HepG2 (cell line): Measurements from ENCODE around the gene GNAZ. TPM values are rescaled to one million over a fixed set of nuclear protein-coding genes. Genes with fewer than 3 reads are reported as not detected.
A peak's percentile ranks its signal among the peaks of the same experiment; 100 is the strongest.

Experiments
- ASH2L ChIP-seq: fragments of 300-600, 200-600 bp; sonication (generic); IDR thresholded peaks from 2 replicates; pipeline ENCODE4 v1.7.0; 2017; ENCODE audit warnings: low read depth, mild to moderate bottlenecking, moderate library complexity, mixed read lengths, low read length; ENCODE audit not compliant: insufficient read length
- ETS1 ChIP-seq: sonication (generic); formaldehyde crosslinking; IDR thresholded peaks from 2 replicates; pipeline ENCODE4 v1.4.0; 2020; ENCODE audit warnings: missing genetic modification reagents
- KDM5B ChIP-seq: sonication (generic); formaldehyde crosslinking; IDR thresholded peaks from 2 replicates; pipeline ENCODE4 v1.4.0; 2020; ENCODE audit warnings: missing genetic modification reagents, mild to moderate bottlenecking, borderline replicate concordance
- MED13 ChIP-seq: sonication (generic); formaldehyde crosslinking; IDR thresholded peaks from 2 replicates; pipeline ENCODE4 v1.5.0; 2020; ENCODE audit warnings: missing genetic modification reagents
- NFRKB ChIP-seq: fragments of 450-650 bp; IDR thresholded peaks from 2 replicates; pipeline ENCODE4 v1.6.1; 2017
- NR2F6 ChIP-seq, 2 experiments: IDR thresholded peaks; 2 replicates each; pipeline ENCODE4 v1.6.1; 2016; ENCODE audit warnings: antibody characterized with exemption in 1 of 2, mild to moderate bottlenecking in 1 of 2
- NR3C1 ChIP-seq: sonication (generic); formaldehyde crosslinking; IDR thresholded peaks from 2 replicates; pipeline ENCODE4 v1.4.0; 2020; ENCODE audit warnings: missing genetic modification reagents
- XBP1 ChIP-seq: sonication (generic); formaldehyde crosslinking; IDR thresholded peaks from 2 replicates; pipeline ENCODE4 v1.5.0; 2020; ENCODE audit warnings: missing genetic modification reagents
- polyA plus RNA-seq, 8 experiments: library from polyadenylated mRNA; depleted of rRNA in 3 of 8; stranded (reverse) in 7 of 8; unstranded in 1 of 8; fragments of >200 nt; fragmentation: Illumina TruSeq in 4 of 8; extraction: Trizol in 4 of 8; gene quantifications; 2 replicates each; pipeline versions ENCODE4 v1.2.1 to v1.2.3, GENCODE V29; 2011 to 2016; ENCODE audit warnings: low read depth in 4 of 8, missing spikeins in 1 of 8, mixed read lengths in 1 of 8; ENCODE audit not compliant: insufficient read depth in 1 of 8
- total RNA-seq, 5 experiments: library from RNA; depleted of rRNA; stranded (reverse); fragments of >200 nt; fragmentation: Illumina TruSeq; extraction: Trizol; gene quantifications; 2 replicates each; pipeline ENCODE4 v1.2.3, GENCODE V29; 2016; ENCODE audit warnings: low read depth in 1 of 5
- TF ChIP-seq, protein P1 (sequence below): sonication (generic); formaldehyde crosslinking; IDR thresholded peaks from 2 replicates; pipeline ENCODE4 v1.5.0; 2020; ENCODE audit warnings: mild to moderate bottlenecking, missing genetic modification reagents, moderate library complexity
- TF ChIP-seq, protein P2 (sequence below): sonication (generic); formaldehyde crosslinking; IDR thresholded peaks from 2 replicates; pipeline ENCODE4 v1.9.0; 2021; ENCODE audit warnings: missing genetic modification reagents, mild to moderate bottlenecking, borderline replicate concordance
- TF ChIP-seq, protein P3 (sequence below): sonication (generic); formaldehyde crosslinking; IDR thresholded peaks from 2 replicates; pipeline ENCODE4 v1.8.1; 2023; ENCODE audit warnings: mild to moderate bottlenecking, missing genetic modification reagents
- TF ChIP-seq, protein P4 (sequence below): sonication (generic); formaldehyde crosslinking; IDR thresholded peaks from 2 replicates; pipeline ENCODE4 v1.5.0; 2020; ENCODE audit warnings: missing genetic modification reagents
- TF ChIP-seq, protein P5 (sequence below): sonication (generic); formaldehyde crosslinking; IDR thresholded peaks from 2 replicates; pipeline ENCODE4 v1.4.0; 2020; ENCODE audit warnings: missing genetic modification reagents

GNAZ gene
- total and polyA plus RNA-seq, 2 of the 13 experiments (the other 11 are each of a cell fraction or from before 2014, with no cell fraction given), result 11.4 to 22.3 TPM

DNA sequence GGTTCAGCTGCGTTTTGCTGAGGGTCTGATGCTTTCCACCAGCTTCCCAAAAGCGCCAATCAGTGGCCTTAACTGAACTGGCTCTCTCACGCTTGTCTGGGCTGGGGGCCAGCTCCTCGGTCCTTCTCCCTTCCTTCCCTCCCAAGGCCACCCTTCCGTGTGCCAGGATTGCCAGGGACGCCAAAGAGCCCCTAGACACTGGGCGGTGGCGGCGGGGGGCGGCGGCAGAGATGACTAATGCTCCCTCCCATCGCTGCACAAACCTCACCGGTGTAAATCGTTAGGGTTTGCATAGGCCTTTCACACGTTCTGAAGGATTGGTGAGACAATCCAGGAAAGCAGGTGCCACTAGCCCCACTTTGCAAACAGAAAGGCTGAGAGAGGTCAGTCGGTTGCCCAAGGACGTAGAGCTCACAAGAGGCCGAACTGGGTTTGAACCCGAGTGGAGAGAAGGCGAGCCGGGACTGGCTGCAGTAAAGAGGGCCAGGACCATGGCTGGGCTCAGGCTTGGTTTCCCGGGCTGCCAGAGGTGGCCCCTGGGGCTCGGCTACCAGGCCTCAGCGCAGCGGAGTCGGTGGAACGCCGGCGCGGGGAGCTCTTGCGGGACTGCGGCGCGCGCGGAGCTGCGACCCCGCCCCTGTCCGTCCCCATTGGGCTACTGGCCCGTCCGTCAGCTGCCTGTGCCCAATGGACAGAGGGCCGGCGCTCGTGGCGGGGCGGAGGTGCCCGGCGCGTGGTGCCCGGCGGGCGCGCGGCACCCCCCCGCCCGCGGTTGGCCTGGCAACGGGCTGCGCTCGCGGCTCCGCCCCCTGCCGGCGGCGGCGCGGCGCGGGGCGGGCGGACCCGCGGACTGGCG lies 589 bp upstream of the GNAZ start (continued):
- TF ChIP-seq ETS1 (CRISPR knock-in tag) (no peak), NR3C1 (CRISPR knock-in tag) (no peak), MED13 (no peak), KDM5B (CRISPR knock-in tag) (0 out of 2 replicates have a peak, but pooled peaks have one; percentile 25), ASH2L (peak; percentile 33), XBP1 (CRISPR knock-in tag) (no peak), NR2F6 (IDR thresholded peaks at IDR 0.05) (no peak), NR2F6 (CRISPR knock-in tag; IDR thresholded peaks at IDR 0.05) (no peak), NFRKB (no peak)
- TF ChIP-seq, protein P1, sequence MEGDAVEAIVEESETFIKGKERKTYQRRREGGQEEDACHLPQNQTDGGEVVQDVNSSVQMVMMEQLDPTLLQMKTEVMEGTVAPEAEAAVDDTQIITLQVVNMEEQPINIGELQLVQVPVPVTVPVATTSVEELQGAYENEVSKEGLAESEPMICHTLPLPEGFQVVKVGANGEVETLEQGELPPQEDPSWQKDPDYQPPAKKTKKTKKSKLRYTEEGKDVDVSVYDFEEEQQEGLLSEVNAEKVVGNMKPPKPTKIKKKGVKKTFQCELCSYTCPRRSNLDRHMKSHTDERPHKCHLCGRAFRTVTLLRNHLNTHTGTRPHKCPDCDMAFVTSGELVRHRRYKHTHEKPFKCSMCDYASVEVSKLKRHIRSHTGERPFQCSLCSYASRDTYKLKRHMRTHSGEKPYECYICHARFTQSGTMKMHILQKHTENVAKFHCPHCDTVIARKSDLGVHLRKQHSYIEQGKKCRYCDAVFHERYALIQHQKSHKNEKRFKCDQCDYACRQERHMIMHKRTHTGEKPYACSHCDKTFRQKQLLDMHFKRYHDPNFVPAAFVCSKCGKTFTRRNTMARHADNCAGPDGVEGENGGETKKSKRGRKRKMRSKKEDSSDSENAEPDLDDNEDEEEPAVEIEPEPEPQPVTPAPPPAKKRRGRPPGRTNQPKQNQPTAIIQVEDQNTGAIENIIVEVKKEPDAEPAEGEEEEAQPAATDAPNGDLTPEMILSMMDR (CRISPR knock-in tag), result peak; percentile 20; the same call in 1 of the 2 replicates
- TF ChIP-seq, protein P2, sequence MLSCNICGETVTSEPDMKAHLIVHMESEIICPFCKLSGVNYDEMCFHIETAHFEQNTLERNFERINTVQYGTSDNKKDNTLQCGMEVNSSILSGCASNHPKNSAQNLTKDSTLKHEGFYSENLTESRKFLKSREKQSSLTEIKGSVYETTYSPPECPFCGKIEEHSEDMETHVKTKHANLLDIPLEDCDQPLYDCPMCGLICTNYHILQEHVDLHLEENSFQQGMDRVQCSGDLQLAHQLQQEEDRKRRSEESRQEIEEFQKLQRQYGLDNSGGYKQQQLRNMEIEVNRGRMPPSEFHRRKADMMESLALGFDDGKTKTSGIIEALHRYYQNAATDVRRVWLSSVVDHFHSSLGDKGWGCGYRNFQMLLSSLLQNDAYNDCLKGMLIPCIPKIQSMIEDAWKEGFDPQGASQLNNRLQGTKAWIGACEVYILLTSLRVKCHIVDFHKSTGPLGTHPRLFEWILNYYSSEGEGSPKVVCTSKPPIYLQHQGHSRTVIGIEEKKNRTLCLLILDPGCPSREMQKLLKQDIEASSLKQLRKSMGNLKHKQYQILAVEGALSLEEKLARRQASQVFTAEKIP (CRISPR knock-in tag), result no peak
- TF ChIP-seq, protein P3, sequence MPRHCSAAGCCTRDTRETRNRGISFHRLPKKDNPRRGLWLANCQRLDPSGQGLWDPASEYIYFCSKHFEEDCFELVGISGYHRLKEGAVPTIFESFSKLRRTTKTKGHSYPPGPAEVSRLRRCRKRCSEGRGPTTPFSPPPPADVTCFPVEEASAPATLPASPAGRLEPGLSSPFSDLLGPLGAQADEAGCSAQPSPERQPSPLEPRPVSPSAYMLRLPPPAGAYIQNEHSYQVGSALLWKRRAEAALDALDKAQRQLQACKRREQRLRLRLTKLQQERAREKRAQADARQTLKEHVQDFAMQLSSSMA, result 0 out of 2 replicates have a peak, but pooled peaks have one; percentile 34
- TF ChIP-seq, protein P4, sequence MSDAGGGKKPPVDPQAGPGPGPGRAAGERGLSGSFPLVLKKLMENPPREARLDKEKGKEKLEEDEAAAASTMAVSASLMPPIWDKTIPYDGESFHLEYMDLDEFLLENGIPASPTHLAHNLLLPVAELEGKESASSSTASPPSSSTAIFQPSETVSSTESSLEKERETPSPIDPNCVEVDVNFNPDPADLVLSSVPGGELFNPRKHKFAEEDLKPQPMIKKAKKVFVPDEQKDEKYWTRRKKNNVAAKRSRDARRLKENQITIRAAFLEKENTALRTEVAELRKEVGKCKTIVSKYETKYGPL (CRISPR knock-in tag), result no peak
- TF ChIP-seq, protein P5, sequence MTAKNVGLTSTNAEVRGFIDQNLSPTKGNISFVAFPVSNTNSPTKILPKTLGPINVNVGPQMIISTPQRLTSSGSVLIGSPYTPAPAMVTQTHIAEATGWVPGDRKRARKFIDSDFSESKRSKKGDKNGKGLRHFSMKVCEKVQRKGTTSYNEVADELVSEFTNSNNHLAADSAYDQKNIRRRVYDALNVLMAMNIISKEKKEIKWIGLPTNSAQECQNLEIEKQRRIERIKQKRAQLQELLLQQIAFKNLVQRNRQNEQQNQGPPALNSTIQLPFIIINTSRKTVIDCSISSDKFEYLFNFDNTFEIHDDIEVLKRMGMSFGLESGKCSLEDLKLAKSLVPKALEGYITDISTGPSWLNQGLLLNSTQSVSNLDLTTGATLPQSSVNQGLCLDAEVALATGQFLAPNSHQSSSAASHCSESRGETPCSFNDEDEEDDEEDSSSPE (CRISPR knock-in tag), result peak; percentile 80
